Smooth muscle cell of the coronary artery (primary cell): Measurements from ENCODE around the gene RIOK1. TPM values are rescaled to one million over a fixed set of nuclear protein-coding genes. Genes with fewer than 3 reads are reported as not detected.

Experiments
- total RNA-seq: library from RNA; depleted of rRNA; stranded (reverse); fragments of >200 nt; gene quantifications from 2 replicates; pipeline ENCODE4 v1.2.3, GENCODE V29; 2014; ENCODE audit warnings: low replicate concordance

The RIOK1 gene
- 18.1 and 23.8 TPM in 2 replicates for total RNA-seq

DNA sequence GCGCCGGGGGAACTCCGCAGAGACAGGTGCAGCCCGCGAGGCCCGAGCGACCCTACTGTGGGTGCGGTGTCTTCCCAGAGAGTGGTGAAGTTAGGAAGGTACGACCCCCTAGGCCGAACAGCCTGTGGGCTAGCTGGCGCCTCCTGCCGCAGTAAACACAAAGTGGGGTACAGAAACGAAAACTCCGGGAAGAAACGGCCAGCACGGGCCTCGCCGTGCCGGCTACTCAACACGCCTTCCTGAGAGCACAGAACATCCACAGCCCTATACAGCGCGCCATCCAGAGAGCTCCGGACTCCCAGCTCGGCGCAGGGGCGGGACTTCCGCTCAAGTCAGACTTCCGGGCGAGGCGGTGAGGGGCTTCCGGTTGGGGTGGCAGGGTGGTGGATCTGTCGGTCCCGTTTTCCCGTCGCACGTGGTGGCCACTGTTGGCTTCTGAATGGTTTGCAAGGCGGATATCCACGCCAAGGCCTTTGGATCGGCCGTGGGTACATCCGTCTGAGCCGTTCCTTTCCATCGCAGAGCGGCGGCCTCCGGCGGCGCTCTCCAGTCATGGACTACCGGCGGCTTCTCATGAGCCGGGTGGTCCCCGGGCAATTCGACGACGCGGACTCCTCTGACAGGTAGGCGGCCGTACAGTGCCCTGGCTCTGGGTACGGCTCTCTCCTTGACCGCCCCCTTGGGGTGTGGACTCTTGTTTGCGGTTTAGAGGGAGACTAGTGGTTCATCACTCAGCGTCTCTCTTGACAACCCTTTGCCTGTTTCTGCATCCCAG is at the start of gene RIOK1, which contains the start of gene CAGE1:
Gene RIOK1, plus strand, starts transcription at position 358 of the 775 bp plus-strand sequence. Its CDS starts 195 bp downstream, at position 553.
Gene CAGE1, minus strand, starts transcription at position 292 of the 775 bp plus-strand sequence. CDS start 2,569 bp downstream, outside the sequence.

Other genes starting within 250 kb of the RIOK1 start
- 75.2 and 85.5 TPM in 2 replicates for gene SSR1, start 76.6 kb upstream of the RIOK1 start, total RNA-seq
- 0.08 and 0.12 TPM in 2 replicates for gene CAGE1, start 66 bp upstream of the RIOK1 start, total RNA-seq
- 1.8 and 41.5 TPM in 2 replicates for gene DSP, start 151.9 kb downstream of the RIOK1 start, total RNA-seq
- gene SNRNP48, start 200.4 kb downstream of the RIOK1 start, total RNA-seq = 8.8 and 24.5 TPM in 2 replicates